Stimulated activated naive CD8-positive, alpha-beta T cell treated with anti-CD3 and anti-CD28 coated beads, Interleukin-15, Interleukin-2, amounts not matched to agents 100 ng/mL and 50 ng/mL, for 24 hours (primary cell): ENCODE data around the gene TRPM6.

ENCODE experiments used
- H3K27ac Mint-ChIP-seq: one replicate; pipeline ENCODE4 v1.8.0; 2021; ENCODE audit warnings: mild to moderate bottlenecking, mixed read lengths
- H3K27me3 Mint-ChIP-seq: one replicate; pipeline ENCODE4 v1.8.0; 2021; ENCODE audit warnings: mixed read lengths
- H3K36me3 Mint-ChIP-seq: one replicate; pipeline ENCODE4 v1.8.0; 2021; ENCODE audit warnings: low read depth, mixed read lengths
- H3K4me1 Mint-ChIP-seq: one replicate; pipeline ENCODE4 v1.8.0; 2021; ENCODE audit warnings: low read depth, mixed read lengths
- H3K4me3 Mint-ChIP-seq: one replicate; pipeline ENCODE4 v1.8.0; 2021; ENCODE audit warnings: mild to moderate bottlenecking, mixed read lengths
- H3K9me3 Mint-ChIP-seq: one replicate; pipeline ENCODE4 v1.8.0; 2021; ENCODE audit warnings: mixed read lengths

The TRPM6 gene

GRCh38 chr9:74771262-74771585 is 116.5 kb downstream of the TRPM6 start:
- no peaks in the 10 kb centered on the region for H3K36me3 Mint-ChIP-seq
- no peaks in the 10 kb centered on the region for H3K9me3 Mint-ChIP-seq
- no peak overlapping the region for H3K4me3 Mint-ChIP-seq
- H3K27me3 Mint-ChIP-seq: peaks cover 33% of the 10 kb centered on the region
- H3K27ac Mint-ChIP-seq: peak overlapping the region; percentile 73
- peaks cover 13% of the 10 kb centered on the region for H3K4me1 Mint-ChIP-seq

GRCh38 chr9:74770508-74771261 is 117.0 kb downstream of the TRPM6 start:
- H3K27me3 Mint-ChIP-seq: peaks cover 33% of the 10 kb centered on the region
- no peaks in the 10 kb centered on the region for H3K9me3 Mint-ChIP-seq
- H3K4me1 Mint-ChIP-seq: peaks cover 13% of the 10 kb centered on the region
- no peak overlapping the region for H3K4me3 Mint-ChIP-seq
- H3K27ac Mint-ChIP-seq: peak overlapping the region; percentile 73
- H3K36me3 Mint-ChIP-seq: no peaks in the 10 kb centered on the region

- Mint-ChIP-seq H3K9me3 (no peaks in the 10 kb centered on the region), H3K27me3 (peaks cover 30% of the 10 kb centered on the region), H3K27ac (no peak overlapping the region), H3K4me1 (no peaks in the 10 kb centered on the region), H3K36me3 (no peaks in the 10 kb centered on the region), H3K4me3 (no peak overlapping the region)
Measured at GRCh38 chr9:74765481-74765971, 122.2 kb downstream of the TRPM6 start.

GRCh38 chr9:74762950-74763349 is 124.8 kb downstream of the TRPM6 start:
- Mint-ChIP-seq H3K27me3 (peaks cover 19% of the 10 kb centered on the region), H3K27ac (no peak overlapping the region), H3K4me3 (no peak overlapping the region), H3K9me3 (no peaks in the 10 kb centered on the region), H3K36me3 (no peaks in the 10 kb centered on the region), H3K4me1 (no peaks in the 10 kb centered on the region)

- Mint-ChIP-seq H3K27me3 (peaks cover 19% of the 10 kb centered on the region), H3K27ac (no peak overlapping the region), H3K4me3 (no peak overlapping the region), H3K4me1 (no peaks in the 10 kb centered on the region), H3K36me3 (no peaks in the 10 kb centered on the region), H3K9me3 (no peaks in the 10 kb centered on the region)
Measured at GRCh38 chr9:74760031-74760700, 127.6 kb downstream of the TRPM6 start.

GRCh38 chr9:74755999-74756398 is 131.7 kb downstream of the TRPM6 start:
- H3K36me3 Mint-ChIP-seq: no peaks in the 10 kb centered on the region
- no peak overlapping the region for H3K4me3 Mint-ChIP-seq
- H3K27ac Mint-ChIP-seq: no peak overlapping the region
- no peaks in the 10 kb centered on the region for H3K9me3 Mint-ChIP-seq
- H3K27me3 Mint-ChIP-seq: peaks cover 4% of the 10 kb centered on the region
- H3K4me1 Mint-ChIP-seq: no peaks in the 10 kb centered on the region

GRCh38 chr9:74755355-74755754 is 132.4 kb downstream of the TRPM6 start:
- no peaks in the 10 kb centered on the region for H3K4me1 Mint-ChIP-seq
- no peak overlapping the region for H3K27ac Mint-ChIP-seq
- peaks cover 4% of the 10 kb centered on the region for H3K27me3 Mint-ChIP-seq

GRCh38 chr9:74753650-74754049 is 134.1 kb downstream of the TRPM6 start:
- Mint-ChIP-seq H3K4me1 (no peaks in the 10 kb centered on the region), H3K27ac (no peak overlapping the region), H3K4me3 (no peak overlapping the region), H3K27me3 (no peaks in the 10 kb centered on the region), H3K36me3 (no peaks in the 10 kb centered on the region), H3K9me3 (no peaks in the 10 kb centered on the region)

More at GRCh38 chr9:74755355-74755754, 132.4 kb downstream of the TRPM6 start:
- H3K9me3 Mint-ChIP-seq: no peaks in the 10 kb centered on the region
- H3K36me3 Mint-ChIP-seq: no peaks in the 10 kb centered on the region
- H3K4me3 Mint-ChIP-seq: no peak overlapping the region

- peaks cover 25% of the 10 kb centered on the region for H3K27me3 Mint-ChIP-seq
- H3K36me3 Mint-ChIP-seq: no peaks in the 10 kb centered on the region
- no peaks in the 10 kb centered on the region for H3K4me1 Mint-ChIP-seq
- no peaks in the 10 kb centered on the region for H3K9me3 Mint-ChIP-seq
- no peak overlapping the region for H3K4me3 Mint-ChIP-seq
- H3K27ac Mint-ChIP-seq: no peak overlapping the region
Measured at GRCh38 chr9:74748966-74749365, 138.8 kb downstream of the TRPM6 start.

- Mint-ChIP-seq H3K27ac (no peak overlapping the region), H3K4me3 (no peak overlapping the region)
Measured at GRCh38 chr9:74742792-74743730, 144.7 kb downstream of the TRPM6 start.

GRCh38 chr9:74742191-74742790 is 145.4 kb downstream of the TRPM6 start:
- no peak overlapping the region for H3K27ac Mint-ChIP-seq
- H3K4me1 Mint-ChIP-seq: no peaks in the 10 kb centered on the region
- H3K36me3 Mint-ChIP-seq: no peaks in the 10 kb centered on the region
- H3K9me3 Mint-ChIP-seq: no peaks in the 10 kb centered on the region
- peaks cover 54% of the 10 kb centered on the region for H3K27me3 Mint-ChIP-seq
- no peak overlapping the region for H3K4me3 Mint-ChIP-seq

More at GRCh38 chr9:74742792-74743730, 144.7 kb downstream of the TRPM6 start:
- Mint-ChIP-seq H3K4me1 (no peaks in the 10 kb centered on the region), H3K36me3 (no peaks in the 10 kb centered on the region), H3K9me3 (no peaks in the 10 kb centered on the region), H3K27me3 (peaks cover 53% of the 10 kb centered on the region)

- Mint-ChIP-seq H3K4me1 (no peaks in the 10 kb centered on the region), H3K36me3 (no peaks in the 10 kb centered on the region), H3K27ac (no peak overlapping the region), H3K9me3 (no peaks in the 10 kb centered on the region), H3K27me3 (peaks cover 19% of the 10 kb centered on the region), H3K4me3 (no peak overlapping the region)
Measured at GRCh38 chr9:74736646-74737045, 151.1 kb downstream of the TRPM6 start.

GRCh38 chr9:74735761-74736160 is 152.0 kb downstream of the TRPM6 start:
- Mint-ChIP-seq H3K27ac (no peak overlapping the region), H3K9me3 (no peaks in the 10 kb centered on the region), H3K27me3 (peaks cover 15% of the 10 kb centered on the region), H3K36me3 (no peaks in the 10 kb centered on the region), H3K4me1 (no peaks in the 10 kb centered on the region), H3K4me3 (no peak overlapping the region)

GRCh38 chr9:74729136-74729695 is 158.5 kb downstream of the TRPM6 start:
- no peak overlapping the region for H3K4me3 Mint-ChIP-seq
- no peaks in the 10 kb centered on the region for H3K36me3 Mint-ChIP-seq
- H3K27ac Mint-ChIP-seq: no peak overlapping the region
- peaks cover 10% of the 10 kb centered on the region for H3K27me3 Mint-ChIP-seq
- no peaks in the 10 kb centered on the region for H3K9me3 Mint-ChIP-seq
- no peaks in the 10 kb centered on the region for H3K4me1 Mint-ChIP-seq
